Keratinocyte (primary cell): ENCODE measurements around the gene TWNK. TPM values are rescaled to one million over a fixed set of nuclear protein-coding genes. Genes with fewer than 3 reads are reported as not detected.
A peak's percentile ranks its signal among the peaks of the same experiment; 100 is the strongest.

Experiments
- DNase-seq: peaks from one replicate; pipeline ENCODE4 v3.0.0-alpha.2; 2011; ENCODE audit warnings: low read depth, missing footprints, low spot score
- FAIRE-seq: peaks from 2 replicates; lab custom pipeline; 2011; peaks lifted over from hg19 to GRCh38; lab: Jason Lieb, UNC
- H2AFZ ChIP-seq: 2 replicates; pipeline ENCODE4 v1.6.0; 2012; ENCODE audit warnings: low read length, control low read depth, inconsistent platforms; ENCODE audit not compliant: control insufficient read depth
- H3K27ac ChIP-seq: 2 replicates; pipeline ENCODE4 v1.5.1; 2011; ENCODE audit warnings: low read length; ENCODE audit not compliant: control insufficient read depth, insufficient read depth
- H3K27me3 ChIP-seq: 3 replicates; pipeline ENCODE4 v1.6.0; 2011; ENCODE audit warnings: low read length; ENCODE audit not compliant: control insufficient read depth, insufficient read depth; ENCODE audit errors: extremely low read depth
- H3K36me3 ChIP-seq, 2 experiments: 2 replicates in 1 of 2; 3 replicates in 1 of 2; pipeline ENCODE4 v1.5.1; 2011; ENCODE audit warnings: low read length in 2 of 2, mild to moderate bottlenecking in 1 of 2; ENCODE audit not compliant: control insufficient read depth in 2 of 2, insufficient read depth in 2 of 2; ENCODE audit errors: extremely low read depth in 1 of 2
- H3K4me1 ChIP-seq: 3 replicates; pipeline ENCODE4 v1.5.1; 2011; ENCODE audit warnings: low read length; ENCODE audit not compliant: control insufficient read depth, insufficient read depth; ENCODE audit errors: extremely low read depth
- H3K4me2 ChIP-seq: 3 replicates; pipeline ENCODE4 v1.6.0; 2011; ENCODE audit warnings: low read depth, low read length; ENCODE audit not compliant: control insufficient read depth, insufficient read depth; ENCODE audit errors: extremely low read depth
- H3K4me3 ChIP-seq, 3 experiments: fragments of 200-600 bp in 1 of 3; sonication (generic) in 1 of 3; 2 replicates in 2 of 3; 3 replicates in 1 of 3; pipeline ENCODE4 v1.5.1; 2011 to 2016; ENCODE audit warnings: low read length in 3 of 3, mild to moderate bottlenecking in 3 of 3, control low read depth in 2 of 3, inconsistent platforms in 1 of 3, low read depth in 1 of 3, mixed read lengths in 1 of 3, mixed run types in 1 of 3, moderate library complexity in 1 of 3; ENCODE audit not compliant: control insufficient read depth in 2 of 3, insufficient read depth in 2 of 3; ENCODE audit errors: extremely low read depth in 1 of 3
- H3K79me2 ChIP-seq: 2 replicates; pipeline ENCODE4 v1.6.0; 2012; ENCODE audit warnings: low read length; ENCODE audit not compliant: control insufficient read depth, insufficient read depth
- H3K9ac ChIP-seq: 3 replicates; pipeline ENCODE4 v1.6.0; 2011; ENCODE audit warnings: low read length; ENCODE audit not compliant: control insufficient read depth, insufficient read depth; ENCODE audit errors: extremely low read depth
- H3K9me1 ChIP-seq: 3 replicates; pipeline ENCODE4 v1.6.0; 2011; ENCODE audit warnings: low read length; ENCODE audit not compliant: control insufficient read depth, insufficient read depth; ENCODE audit errors: extremely low read depth
- H3K9me3 ChIP-seq: 2 replicates; pipeline ENCODE4 v1.5.1; 2012; ENCODE audit warnings: low read depth, low read length; ENCODE audit not compliant: control insufficient read depth
- H4K20me1 ChIP-seq: 3 replicates; pipeline ENCODE4 v1.6.0; 2011; ENCODE audit warnings: low read length; ENCODE audit not compliant: control insufficient read depth, insufficient read depth; ENCODE audit errors: extremely low read depth
- EZH2 ChIP-seq: IDR thresholded peaks from one replicate; pipeline ENCODE4 v1.6.1; 2012; ENCODE audit warnings: inconsistent platforms, mild to moderate bottlenecking, low read length, moderate library complexity
- dilution Hi-C: fragments of 300-500 bp; cut with MboI; formaldehyde crosslinking; loops from one replicate; pipeline ENCODE4 v1.7.0; 2020; ENCODE audit warnings: low sequenced_read_pairs; ENCODE audit not compliant: extremely low pct_ligation_motif_present
- polyA plus RNA-seq, 5 experiments: library from polyadenylated mRNA; depleted of rRNA in 3 of 5; stranded (reverse) in 3 of 5; stranded (forward) in 1 of 5; unstranded in 1 of 5; fragments of >200 nt; gene quantifications; 1 replicate in 1 of 5; 2 replicates in 3 of 5; 3 replicates in 1 of 5; pipeline versions ENCODE4 v1.2.1 to v1.2.3, GENCODE V29; 2011 to 2012; ENCODE audit warnings: missing spikeins in 2 of 5, low read depth in 1 of 5, low replicate concordance in 1 of 5
- TF ChIP-seq, protein P1 (sequence below), 3 experiments: IDR thresholded peaks in 1 of 3; conservative IDR thresholded peaks in 1 of 3; optimal IDR thresholded peaks in 1 of 3; 2 replicates in 2 of 3; 3 replicates in 1 of 3; pipeline versions ENCODE3 to v1.5.1; 2011; ENCODE audit warnings: low read length in 3 of 3, mild to moderate bottlenecking in 3 of 3, moderate library complexity in 2 of 3, control low read depth in 1 of 3, inconsistent platforms in 1 of 3; ENCODE audit not compliant: insufficient read depth in 2 of 3; ENCODE audit errors: extremely low read depth in 1 of 3

TWNK gene
- polyA plus RNA-seq, 1 donor (not counting 4 experiments of a cell fraction or from before 2014, with no cell fraction given): 12.9 TPM

DNA sequence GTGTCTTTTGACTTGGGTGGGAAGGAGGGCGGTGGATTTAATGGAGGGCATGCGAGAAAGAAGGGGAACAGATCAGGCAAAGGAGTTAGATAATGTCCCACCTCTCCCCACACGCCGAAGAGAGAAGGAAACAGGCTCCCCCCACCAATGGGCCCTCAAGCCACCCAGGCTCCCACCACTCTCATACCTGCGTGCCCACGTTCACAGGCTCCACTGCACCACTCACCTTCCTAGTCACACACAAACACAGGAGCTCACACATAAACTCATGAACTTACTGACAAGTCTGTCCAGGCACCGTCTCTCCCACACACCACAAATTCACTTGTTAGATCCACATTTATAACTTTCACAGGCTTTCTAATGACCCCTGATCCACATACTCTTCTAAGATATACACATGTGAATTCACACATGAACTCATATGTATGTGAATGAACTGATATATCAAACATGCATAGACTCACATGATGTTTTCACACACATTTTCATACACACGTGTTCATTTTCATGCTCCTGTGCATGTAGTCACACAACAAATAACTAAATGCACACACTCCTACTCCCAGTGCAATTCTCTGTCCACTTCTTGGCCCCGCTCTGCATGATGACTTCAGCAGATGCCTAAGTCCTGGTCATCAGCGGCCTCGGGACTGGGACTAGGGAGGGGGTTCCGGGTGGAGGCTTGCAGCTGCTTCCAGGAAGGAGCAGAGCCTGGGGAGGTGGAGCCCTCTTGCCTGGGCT is 13.7 kb downstream of the TWNK start:
- Histone ChIP-seq H3K9me1 (no peaks in the 10 kb centered on the region), H4K20me1 (no peaks in the 10 kb centered on the region), H3K27me3 (no peaks in the 10 kb centered on the region), H3K9me3 (no peaks in the 10 kb centered on the region), H3K27ac (peak overlapping the region; percentile 85), H3K4me2 (peak overlapping the region; percentile 94), H2AFZ (no peak overlapping the region), H3K36me3 (peaks cover 11 to 19% of the 10 kb centered on the region in 2 experiments), H3K79me2 (peaks cover 26% of the 10 kb centered on the region), H3K4me3 (peak overlapping the region; percentile 82 to 90 (median 87)), H3K4me1 (peaks cover 17% of the 10 kb centered on the region), H3K9ac (peak overlapping the region; percentile 93)
- DNase-seq (no peak), FAIRE-seq (peak; percentile 23)
- dilution Hi-C loops: no loop called here
- TF ChIP-seq, protein P1, sequence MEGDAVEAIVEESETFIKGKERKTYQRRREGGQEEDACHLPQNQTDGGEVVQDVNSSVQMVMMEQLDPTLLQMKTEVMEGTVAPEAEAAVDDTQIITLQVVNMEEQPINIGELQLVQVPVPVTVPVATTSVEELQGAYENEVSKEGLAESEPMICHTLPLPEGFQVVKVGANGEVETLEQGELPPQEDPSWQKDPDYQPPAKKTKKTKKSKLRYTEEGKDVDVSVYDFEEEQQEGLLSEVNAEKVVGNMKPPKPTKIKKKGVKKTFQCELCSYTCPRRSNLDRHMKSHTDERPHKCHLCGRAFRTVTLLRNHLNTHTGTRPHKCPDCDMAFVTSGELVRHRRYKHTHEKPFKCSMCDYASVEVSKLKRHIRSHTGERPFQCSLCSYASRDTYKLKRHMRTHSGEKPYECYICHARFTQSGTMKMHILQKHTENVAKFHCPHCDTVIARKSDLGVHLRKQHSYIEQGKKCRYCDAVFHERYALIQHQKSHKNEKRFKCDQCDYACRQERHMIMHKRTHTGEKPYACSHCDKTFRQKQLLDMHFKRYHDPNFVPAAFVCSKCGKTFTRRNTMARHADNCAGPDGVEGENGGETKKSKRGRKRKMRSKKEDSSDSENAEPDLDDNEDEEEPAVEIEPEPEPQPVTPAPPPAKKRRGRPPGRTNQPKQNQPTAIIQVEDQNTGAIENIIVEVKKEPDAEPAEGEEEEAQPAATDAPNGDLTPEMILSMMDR (optimal IDR thresholded peaks at IDR 0.05 in 1 of 3, IDR thresholded peaks at IDR 0.05 in 1 of 3, conservative IDR thresholded peaks at IDR 0.05 in 1 of 3; ENCODE audit: extremely low read depth in 1 of 3, insufficient read depth in 2 of 3, low read length in 3 of 3): no peak
- TF ChIP-seq EZH2: no peak

DNA sequence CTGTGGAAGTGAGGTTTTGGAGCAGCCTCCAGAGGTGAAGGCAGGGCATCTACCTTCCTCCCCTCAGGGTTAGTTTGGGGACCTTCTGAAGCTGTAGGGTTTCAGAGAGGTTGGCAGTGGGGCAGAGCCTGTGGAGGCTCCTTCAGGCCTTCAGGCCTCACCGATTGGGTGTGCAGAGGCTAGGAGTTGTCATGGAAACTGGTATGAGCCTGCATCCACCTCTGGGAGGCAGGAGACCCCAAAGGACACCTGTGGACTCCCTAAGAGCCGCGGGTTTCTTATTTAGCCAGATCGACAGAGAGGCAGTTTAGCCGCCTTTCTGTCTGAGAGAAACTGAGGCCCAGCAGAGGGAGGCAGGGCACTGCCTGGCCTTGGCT is 14.3 kb downstream of the TWNK start:
- H3K36me3 ChIP-seq: peaks cover 15 to 22% of the 10 kb centered on the region in 2 experiments
- peaks cover 26% of the 10 kb centered on the region for H3K79me2 ChIP-seq
- dilution Hi-C loops: no loop called here
- TF ChIP-seq, protein P1 (optimal IDR thresholded peaks at IDR 0.05 in 1 of 3, IDR thresholded peaks at IDR 0.05 in 1 of 3, conservative IDR thresholded peaks at IDR 0.05 in 1 of 3; ENCODE audit: extremely low read depth in 1 of 3, insufficient read depth in 2 of 3, low read length in 3 of 3): no peak
- no peak for TF ChIP-seq EZH2
- H3K4me1 ChIP-seq: peaks cover 14% of the 10 kb centered on the region
- DNase-seq (no peak), FAIRE-seq (no peak)
- H3K9me3 ChIP-seq: no peaks in the 10 kb centered on the region
- H3K27me3 ChIP-seq: no peaks in the 10 kb centered on the region
- H3K9ac ChIP-seq: no peak overlapping the region
- H3K4me2 ChIP-seq: peak overlapping the region; percentile 94
- H4K20me1 ChIP-seq: no peaks in the 10 kb centered on the region
- H2AFZ ChIP-seq: no peak overlapping the region
- no peaks in the 10 kb centered on the region for H3K9me1 ChIP-seq
- no peak overlapping the region for H3K4me3 ChIP-seq
- H3K27ac ChIP-seq: no peak overlapping the region
